CD14-positive monocyte (primary cell): ENCODE measurements around the gene EMD. TPM values are rescaled to one million over a fixed set of nuclear protein-coding genes. Genes with fewer than 3 reads are reported as not detected.

ENCODE experiments used
- DNase-seq, 3 donors: peaks; one replicate each; pipeline ENCODE4 v3.0.0-alpha.2; 2011 to 2022
- H2AFZ ChIP-seq: 2 replicates; pipeline ENCODE4 v1.6.0; 2012; ENCODE audit warnings: mild to moderate bottlenecking, low read depth, low read length, inconsistent platforms; ENCODE audit not compliant: insufficient read depth, poor library complexity, severe bottlenecking
- H3K27ac ChIP-seq, 2 donors: 1 replicate in 1 of 2; 2 replicates in 1 of 2; pipeline ENCODE4 v1.5.1; 2012 to 2013; ENCODE audit warnings: low read length in 2 of 2, control low read depth in 1 of 2, inconsistent platforms in 1 of 2, low read depth in 1 of 2, mild to moderate bottlenecking in 1 of 2
- H3K27me3 ChIP-seq, 2 donors: one replicate each; pipeline versions ENCODE4 v1.6.0 to v1.6.1; 2011 to 2013; ENCODE audit warnings: low read length in 2 of 2; ENCODE audit not compliant: control insufficient read depth in 2 of 2, insufficient read depth in 2 of 2
- H3K36me3 ChIP-seq, 2 donors: replicated peaks in 1 of 2; 1 replicate in 1 of 2; 2 replicates in 1 of 2; pipeline versions ENCODE4 v1.5.1 to v1.6.1; 2012 to 2013; ENCODE audit warnings: low read length in 2 of 2, control low read depth in 1 of 2, inconsistent platforms in 1 of 2, mild to moderate bottlenecking in 1 of 2; ENCODE audit not compliant: insufficient read depth in 2 of 2, control insufficient read depth in 1 of 2
- H3K4me1 ChIP-seq, 2 donors: 1 replicate in 1 of 2; 2 replicates in 1 of 2; pipeline versions ENCODE4 v1.5.1 to v1.6.1; 2012 to 2013; ENCODE audit warnings: low read length in 2 of 2, control low read depth in 1 of 2, inconsistent platforms in 1 of 2, mild to moderate bottlenecking in 1 of 2, moderate library complexity in 1 of 2; ENCODE audit not compliant: insufficient read depth in 2 of 2, control insufficient read depth in 1 of 2
- H3K4me2 ChIP-seq: replicated peaks from 2 replicates; pipeline ENCODE3; 2012; ENCODE audit warnings: low read length, moderate library complexity, mild to moderate bottlenecking; ENCODE audit not compliant: poor library complexity, severe bottlenecking; ENCODE audit errors: extremely low read depth
- H3K4me3 ChIP-seq, 3 experiments: fragments of 200-600 bp in 1 of 3; sonication (generic) in 1 of 3; replicated peaks in 1 of 3; 1 replicate in 2 of 3; 2 replicates in 1 of 3; pipeline ENCODE4 v1.5.1; 2011 to 2013; ENCODE audit warnings: low read length in 3 of 3, mild to moderate bottlenecking in 3 of 3, control low read depth in 2 of 3, low read depth in 2 of 3, inconsistent platforms in 1 of 3, moderate library complexity in 1 of 3
- H3K79me2 ChIP-seq: 2 replicates; pipeline ENCODE4 v1.6.0; 2012; ENCODE audit warnings: mild to moderate bottlenecking, control low read depth, inconsistent platforms, low read length, moderate library complexity; ENCODE audit not compliant: insufficient read depth
- H3K9ac ChIP-seq: 2 replicates; pipeline ENCODE4 v1.6.0; 2017; ENCODE audit warnings: low read length, mild to moderate bottlenecking; ENCODE audit not compliant: insufficient read depth, poor library complexity, severe bottlenecking
- H3K9me3 ChIP-seq, 2 donors: replicated peaks in 1 of 2; 1 replicate in 1 of 2; 2 replicates in 1 of 2; pipeline versions ENCODE4 v1.5.1 to v1.6.1; 2012 to 2013; ENCODE audit warnings: low read length in 2 of 2, control low read depth in 1 of 2; ENCODE audit not compliant: control insufficient read depth in 1 of 2, insufficient read depth in 1 of 2
- H4K20me1 ChIP-seq: 2 replicates; pipeline ENCODE4 v1.6.0; 2012; ENCODE audit warnings: mild to moderate bottlenecking, low read length, control low read depth, moderate library complexity; ENCODE audit not compliant: insufficient read depth
- H3K27ac Mint-ChIP-seq, 7 donors: one replicate each; pipeline ENCODE4 v1.8.0; 2020; ENCODE audit warnings: mild to moderate bottlenecking in 7 of 7, mixed read lengths in 7 of 7, moderate library complexity in 6 of 7, inconsistent platforms in 2 of 7
- H3K27me3 Mint-ChIP-seq, 3 donors: one replicate each; pipeline ENCODE4 v1.8.0; 2021 to 2022; ENCODE audit warnings: low read depth in 3 of 3, mild to moderate bottlenecking in 3 of 3, mixed read lengths in 3 of 3, moderate library complexity in 3 of 3, inconsistent platforms in 1 of 3
- H3K36me3 Mint-ChIP-seq, 2 donors: one replicate each; pipeline ENCODE4 v1.8.0; 2020; ENCODE audit warnings: mixed read lengths in 2 of 2, inconsistent platforms in 1 of 2, mild to moderate bottlenecking in 1 of 2
- H3K4me1 Mint-ChIP-seq: one replicate; pipeline ENCODE4 v1.8.0; 2020; ENCODE audit warnings: mild to moderate bottlenecking, mixed read lengths
- H3K4me3 Mint-ChIP-seq, 2 donors: one replicate each; pipeline ENCODE4 v1.8.0; 2020; ENCODE audit warnings: mild to moderate bottlenecking in 2 of 2, mixed read lengths in 2 of 2, moderate library complexity in 1 of 2
- H3K9me3 Mint-ChIP-seq, 7 donors: one replicate each; pipeline ENCODE4 v1.8.0; 2020 to 2022; ENCODE audit warnings: mixed read lengths in 7 of 7, mild to moderate bottlenecking in 6 of 7, moderate library complexity in 6 of 7, inconsistent platforms in 2 of 7
- CTCF ChIP-seq: fragments of 200-600 bp; IDR thresholded peaks from one replicate; pipeline ENCODE4 v1.8.0; 2022; ENCODE audit warnings: antibody characterized with exemption, mild to moderate bottlenecking
- WGBS: methylation state at CpG from one replicate; pipeline ENCODE4 v1.1.5; 2013; ENCODE audit warnings: missing lambda C conversion rate; ENCODE audit not compliant: insufficient coverage; 5-methylcytosine and 5-hydroxymethylcytosine counted together
- intact Hi-C, 2 donors: fragments of 100-400 bp; cut with micrococcal nuclease; formaldehyde crosslinking; loops; one replicate each; pipeline versions ENCODE4 v1.15.0 to v1.15.1; 2023
- polyA plus RNA-seq, 3 donors: library from polyadenylated mRNA; depleted of rRNA in 1 of 3; unstranded in 2 of 3; stranded (reverse) in 1 of 3; fragments of 300-500 nt in 2 of 3; fragments of >200 nt in 1 of 3; fragmentation: Illumina TruSeq in 2 of 3; gene quantifications; 1 replicate in 2 of 3; 2 replicates in 1 of 3; pipeline ENCODE4 v1.2.3, GENCODE V29; 2012 to 2021
- small RNA-seq: library from RNA; depleted of rRNA; stranded (forward); fragments of <200 nt; gene quantifications from one replicate; pipeline ENCODE3, GENCODE V24; 2012; ENCODE audit warnings: low read depth; ENCODE audit not compliant: insufficient read length

The EMD gene
- polyA plus RNA-seq, 3 donors, result 14.0 to 126 (median 17.6) TPM

- peak overlapping the region; percentile 82 for H3K4me2 ChIP-seq
- 19% methylated on average over 5 of the region's 6 CpGs for WGBS
- TF ChIP-seq CTCF, result no peak
These were observed 51.4 kb downstream of the EMD start for GRCh38 chrX:154430479-154430878.

GRCh38 chrX:154430916-154431315, 51.8 kb downstream of the EMD start:
- Mint-ChIP-seq H3K9me3 (peaks cover 0 to 22% (median 5%) of the 10 kb centered on the region in 7 donors), H3K27ac (peak overlapping the region; percentile 90 to 99 (median 95)), H3K27me3 (peaks cover 0 to 11% (median 2%) of the 10 kb centered on the region in 3 donors), H3K4me1 (peaks cover 45% of the 10 kb centered on the region), H3K4me3 (peak overlapping the region; percentile 74 to 91), H3K36me3 (peaks cover 33 to 37% of the 10 kb centered on the region in 2 donors)
- peaks cover 47 to 55% of the 10 kb centered on the region in 2 donors for H3K4me1 ChIP-seq
- no peak overlapping the region for H2AFZ ChIP-seq
- intact Hi-C loops, result no loop called here
- H3K9ac ChIP-seq, result peak overlapping the region; percentile 55
- peak overlapping the region; percentile 82 for H3K4me2 ChIP-seq
- peaks cover 43% of the 10 kb centered on the region for H3K79me2 ChIP-seq
- H3K4me3 ChIP-seq, result peak overlapping the region in 2 of 3 experiments; percentile 24 to 87
- H3K27ac ChIP-seq, result peak overlapping the region; percentile 78 to 92
- no peak for TF ChIP-seq CTCF
- peak; percentile 49 to 89 (median 60) for DNase-seq
- H3K27me3 ChIP-seq, result no peaks in the 10 kb centered on the region
- no peaks in the 10 kb centered on the region for H3K9me3 ChIP-seq
- 0% methylated on average over 4 of the region's 7 CpGs for WGBS
- no peaks in the 10 kb centered on the region for H4K20me1 ChIP-seq
- H3K36me3 ChIP-seq, result peaks cover 35 to 39% of the 10 kb centered on the region in 2 donors

More at GRCh38 chrX:154430479-154430878, 51.4 kb downstream of the EMD start:
- Mint-ChIP-seq H3K4me1 (peaks cover 42% of the 10 kb centered on the region), H3K27ac (peak overlapping the region; percentile 90 to 99 (median 95)), H3K27me3 (peaks cover 0 to 7% (median 2%) of the 10 kb centered on the region in 3 donors), H3K4me3 (peak overlapping the region; percentile 74 to 91), H3K36me3 (peaks cover 29 to 33% of the 10 kb centered on the region in 2 donors), H3K9me3 (peaks cover 0 to 22% (median 5%) of the 10 kb centered on the region in 7 donors)
- Histone ChIP-seq H3K79me2 (peaks cover 43% of the 10 kb centered on the region), H4K20me1 (no peaks in the 10 kb centered on the region), H3K27ac (peak overlapping the region; percentile 78 to 92), H3K9ac (peak overlapping the region; percentile 55), H3K36me3 (peaks cover 31 to 34% of the 10 kb centered on the region in 2 donors), H3K27me3 (no peaks in the 10 kb centered on the region), H3K4me3 (peak overlapping the region in 2 of 3 experiments; percentile 24 to 87), H2AFZ (no peak overlapping the region), H3K9me3 (no peaks in the 10 kb centered on the region), H3K4me1 (peaks cover 47 to 53% of the 10 kb centered on the region in 2 donors)
- peak; percentile 21 to 51 (median 32) for DNase-seq
- intact Hi-C loops, result no loop called here

Small RNA genes lying within 50 kb of the gene (small RNA-seq; reads per million reads assigned to genes)
- not detected for gene SNORA70

Other genes starting within 250 kb of the EMD start
- not detected for gene OPN1LW, start 235.1 kb upstream of the EMD start, polyA plus RNA-seq
- gene OPN1MW, start 196.7 kb upstream of the EMD start, polyA plus RNA-seq, result not detected
- gene OPN1MW2, start 159.5 kb upstream of the EMD start, polyA plus RNA-seq, result not detected
- gene OPN1MW3, start 121.7 kb upstream of the EMD start, polyA plus RNA-seq, result under 1 TPM in 1 of 3 donors, not detected in 2; 0.03 TPM
- not detected for gene TEX28, start 84.2 kb upstream of the EMD start, polyA plus RNA-seq
- gene TKTL1, start 83.5 kb upstream of the EMD start, polyA plus RNA-seq, result 1 to 10 TPM in 1 of 3 donors, under 1 TPM in 2; 0.20 to 1.3 (median 0.60) TPM
- 100 to 1,000 TPM; 111 to 874 (median 219) TPM for gene FLNA, start 4.7 kb upstream of the EMD start, polyA plus RNA-seq
- gene RPL10, start 19.1 kb downstream of the EMD start, polyA plus RNA-seq, result 1,000 to 10,000 TPM; 1,536 to 5,639 (median 1,724) TPM
- gene DNASE1L1, start 30.0 kb downstream of the EMD start, polyA plus RNA-seq, result 10 to 100 TPM; 26.2 to 64.5 (median 27.2) TPM
- gene TAFAZZIN, start 32.2 kb downstream of the EMD start, polyA plus RNA-seq, result 100 to 1,000 TPM in 1 of 3 donors, 10 to 100 TPM in 2; 21.7 to 166 (median 21.9) TPM
- gene ATP6AP1, start 49.4 kb downstream of the EMD start, polyA plus RNA-seq, result 100 to 1,000 TPM; 116 to 178 (median 145) TPM
- gene GDI1, start 57.9 kb downstream of the EMD start, polyA plus RNA-seq, result 100 to 1,000 TPM in 1 of 3 donors, 10 to 100 TPM in 2; 15.8 to 398 (median 21.3) TPM
- 10 to 100 TPM; 23.9 to 88.9 (median 46.4) TPM for gene FAM50A, start 64.8 kb downstream of the EMD start, polyA plus RNA-seq
- 10 to 100 TPM in 1 of 3 donors, under 1 TPM in 1, not detected in 1; 0.02 to 10.9 TPM for gene PLXNA3, start 79.0 kb downstream of the EMD start, polyA plus RNA-seq
- gene LAGE3, start 100.0 kb downstream of the EMD start, polyA plus RNA-seq, result 10 to 100 TPM; 12.4 to 30.9 (median 18.6) TPM
- 10 to 100 TPM; 27.9 to 29.0 (median 28.1) TPM for gene UBL4A, start 107.3 kb downstream of the EMD start, polyA plus RNA-seq
- gene SLC10A3, start 111.3 kb downstream of the EMD start, polyA plus RNA-seq, result 10 to 100 TPM; 25.3 to 33.1 (median 26.7) TPM
- gene FAM3A, start 136.9 kb downstream of the EMD start, polyA plus RNA-seq, result 10 to 100 TPM; 14.5 to 26.5 (median 16.3) TPM
- gene G6PD, start 167.6 kb downstream of the EMD start, polyA plus RNA-seq, result 100 to 1,000 TPM in 1 of 3 donors, 10 to 100 TPM in 2; 10.7 to 165 (median 14.7) TPM
- 10 to 100 TPM; 31.3 to 60.8 (median 33.7) TPM for gene IKBKG, start 168.3 kb downstream of the EMD start, polyA plus RNA-seq
- not detected for gene CTAG1A, start 205.8 kb downstream of the EMD start, polyA plus RNA-seq
- not detected for gene CTAG1B, start 240.0 kb downstream of the EMD start, polyA plus RNA-seq